ENCODE measurements around the gene C12orf57.

DNA sequence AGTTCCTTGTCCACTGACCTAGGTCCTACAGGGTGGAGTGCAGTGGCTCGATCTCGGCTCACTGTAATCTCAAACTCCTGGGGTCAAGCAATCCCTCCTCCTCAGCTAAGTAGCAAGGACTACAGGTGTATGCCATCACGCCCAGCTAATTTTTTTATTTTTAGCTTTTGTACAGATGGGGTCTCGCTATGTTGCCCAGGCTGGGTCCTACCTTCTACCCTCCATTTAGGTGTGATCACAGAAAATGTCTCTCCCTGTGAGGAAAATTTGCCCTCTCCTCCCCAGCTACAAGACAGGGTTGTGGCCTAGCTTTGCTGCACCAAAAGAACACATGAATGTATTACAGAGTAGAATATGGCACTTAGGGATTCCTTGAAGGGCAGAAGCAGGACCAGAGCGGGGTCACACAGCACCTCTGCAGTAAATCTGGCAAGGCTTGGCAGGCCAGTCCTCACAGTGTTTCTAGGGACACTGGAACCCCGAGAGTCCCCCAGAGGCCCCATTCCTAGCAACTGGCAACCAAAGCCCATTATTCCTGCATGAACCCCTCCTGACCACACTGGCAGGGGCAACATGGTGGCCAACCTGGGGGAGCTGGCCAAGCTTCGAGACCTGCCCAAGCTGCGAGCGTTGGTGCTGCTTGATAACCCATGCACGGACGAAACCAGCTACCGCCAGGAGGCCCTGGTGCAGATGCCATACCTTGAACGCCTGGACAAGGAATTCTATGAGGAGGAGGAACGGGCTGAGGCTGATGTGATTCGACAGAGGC lies 31.5 kb upstream of the C12orf57 start:
- TF ChIP-seq, protein P1, sequence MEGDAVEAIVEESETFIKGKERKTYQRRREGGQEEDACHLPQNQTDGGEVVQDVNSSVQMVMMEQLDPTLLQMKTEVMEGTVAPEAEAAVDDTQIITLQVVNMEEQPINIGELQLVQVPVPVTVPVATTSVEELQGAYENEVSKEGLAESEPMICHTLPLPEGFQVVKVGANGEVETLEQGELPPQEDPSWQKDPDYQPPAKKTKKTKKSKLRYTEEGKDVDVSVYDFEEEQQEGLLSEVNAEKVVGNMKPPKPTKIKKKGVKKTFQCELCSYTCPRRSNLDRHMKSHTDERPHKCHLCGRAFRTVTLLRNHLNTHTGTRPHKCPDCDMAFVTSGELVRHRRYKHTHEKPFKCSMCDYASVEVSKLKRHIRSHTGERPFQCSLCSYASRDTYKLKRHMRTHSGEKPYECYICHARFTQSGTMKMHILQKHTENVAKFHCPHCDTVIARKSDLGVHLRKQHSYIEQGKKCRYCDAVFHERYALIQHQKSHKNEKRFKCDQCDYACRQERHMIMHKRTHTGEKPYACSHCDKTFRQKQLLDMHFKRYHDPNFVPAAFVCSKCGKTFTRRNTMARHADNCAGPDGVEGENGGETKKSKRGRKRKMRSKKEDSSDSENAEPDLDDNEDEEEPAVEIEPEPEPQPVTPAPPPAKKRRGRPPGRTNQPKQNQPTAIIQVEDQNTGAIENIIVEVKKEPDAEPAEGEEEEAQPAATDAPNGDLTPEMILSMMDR (IDR thresholded peaks at IDR 0.05), result no peak
- TF ChIP-seq ZNF232 (CRISPR knock-in tag; IDR thresholded peaks at IDR 0.05), result no peak
- TF ChIP-seq, protein P2, sequence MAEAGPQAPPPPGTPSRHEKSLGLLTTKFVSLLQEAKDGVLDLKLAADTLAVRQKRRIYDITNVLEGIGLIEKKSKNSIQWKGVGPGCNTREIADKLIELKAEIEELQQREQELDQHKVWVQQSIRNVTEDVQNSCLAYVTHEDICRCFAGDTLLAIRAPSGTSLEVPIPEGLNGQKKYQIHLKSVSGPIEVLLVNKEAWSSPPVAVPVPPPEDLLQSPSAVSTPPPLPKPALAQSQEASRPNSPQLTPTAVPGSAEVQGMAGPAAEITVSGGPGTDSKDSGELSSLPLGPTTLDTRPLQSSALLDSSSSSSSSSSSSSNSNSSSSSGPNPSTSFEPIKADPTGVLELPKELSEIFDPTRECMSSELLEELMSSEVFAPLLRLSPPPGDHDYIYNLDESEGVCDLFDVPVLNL (CRISPR knock-in tag; IDR thresholded peaks at IDR 0.05; ENCODE audit: borderline replicate concordance, low read depth), result no peak
- TF ChIP-seq KAT7 (CRISPR knock-in tag; IDR thresholded peaks at IDR 0.05; ENCODE audit: borderline replicate concordance), result no peak
- TF ChIP-seq, protein P3, sequence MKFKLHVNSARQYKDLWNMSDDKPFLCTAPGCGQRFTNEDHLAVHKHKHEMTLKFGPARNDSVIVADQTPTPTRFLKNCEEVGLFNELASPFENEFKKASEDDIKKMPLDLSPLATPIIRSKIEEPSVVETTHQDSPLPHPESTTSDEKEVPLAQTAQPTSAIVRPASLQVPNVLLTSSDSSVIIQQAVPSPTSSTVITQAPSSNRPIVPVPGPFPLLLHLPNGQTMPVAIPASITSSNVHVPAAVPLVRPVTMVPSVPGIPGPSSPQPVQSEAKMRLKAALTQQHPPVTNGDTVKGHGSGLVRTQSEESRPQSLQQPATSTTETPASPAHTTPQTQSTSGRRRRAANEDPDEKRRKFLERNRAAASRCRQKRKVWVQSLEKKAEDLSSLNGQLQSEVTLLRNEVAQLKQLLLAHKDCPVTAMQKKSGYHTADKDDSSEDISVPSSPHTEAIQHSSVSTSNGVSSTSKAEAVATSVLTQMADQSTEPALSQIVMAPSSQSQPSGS (CRISPR knock-in tag; IDR thresholded peaks at IDR 0.05; ENCODE audit: borderline replicate concordance, low read depth), result no peak
- no peak for TF ChIP-seq TEAD1 (CRISPR knock-in tag; IDR thresholded peaks at IDR 0.05)
- TF ChIP-seq, protein P4, sequence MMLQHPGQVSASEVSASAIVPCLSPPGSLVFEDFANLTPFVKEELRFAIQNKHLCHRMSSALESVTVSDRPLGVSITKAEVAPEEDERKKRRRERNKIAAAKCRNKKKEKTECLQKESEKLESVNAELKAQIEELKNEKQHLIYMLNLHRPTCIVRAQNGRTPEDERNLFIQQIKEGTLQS (CRISPR knock-in tag; conservative IDR thresholded peaks at IDR 0.05), result no peak
- TF ChIP-seq, protein P5, sequence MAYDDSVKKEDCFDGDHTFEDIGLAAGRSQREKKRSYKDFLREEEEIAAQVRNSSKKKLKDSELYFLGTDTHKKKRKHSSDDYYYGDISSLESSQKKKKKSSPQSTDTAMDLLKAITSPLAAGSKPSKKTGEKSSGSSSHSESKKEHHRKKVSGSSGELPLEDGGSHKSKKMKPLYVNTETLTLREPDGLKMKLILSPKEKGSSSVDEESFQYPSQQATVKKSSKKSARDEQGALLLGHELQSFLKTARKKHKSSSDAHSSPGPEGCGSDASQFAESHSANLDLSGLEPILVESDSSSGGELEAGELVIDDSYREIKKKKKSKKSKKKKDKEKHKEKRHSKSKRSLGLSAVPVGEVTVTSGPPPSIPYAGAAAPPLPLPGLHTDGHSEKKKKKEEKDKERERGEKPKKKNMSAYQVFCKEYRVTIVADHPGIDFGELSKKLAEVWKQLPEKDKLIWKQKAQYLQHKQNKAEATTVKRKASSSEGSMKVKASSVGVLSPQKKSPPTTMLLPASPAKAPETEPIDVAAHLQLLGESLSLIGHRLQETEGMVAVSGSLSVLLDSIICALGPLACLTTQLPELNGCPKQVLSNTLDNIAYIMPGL (CRISPR knock-in tag; IDR thresholded peaks at IDR 0.05), result no peak
- TF ChIP-seq, protein P6, sequence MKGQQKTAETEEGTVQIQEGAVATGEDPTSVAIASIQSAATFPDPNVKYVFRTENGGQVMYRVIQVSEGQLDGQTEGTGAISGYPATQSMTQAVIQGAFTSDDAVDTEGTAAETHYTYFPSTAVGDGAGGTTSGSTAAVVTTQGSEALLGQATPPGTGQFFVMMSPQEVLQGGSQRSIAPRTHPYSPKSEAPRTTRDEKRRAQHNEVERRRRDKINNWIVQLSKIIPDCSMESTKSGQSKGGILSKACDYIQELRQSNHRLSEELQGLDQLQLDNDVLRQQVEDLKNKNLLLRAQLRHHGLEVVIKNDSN (CRISPR knock-in tag; IDR thresholded peaks at IDR 0.05), result no peak
- no peak for TF ChIP-seq CREB1 (CRISPR knock-in tag; IDR thresholded peaks at IDR 0.05)
- TF ChIP-seq, protein P7, sequence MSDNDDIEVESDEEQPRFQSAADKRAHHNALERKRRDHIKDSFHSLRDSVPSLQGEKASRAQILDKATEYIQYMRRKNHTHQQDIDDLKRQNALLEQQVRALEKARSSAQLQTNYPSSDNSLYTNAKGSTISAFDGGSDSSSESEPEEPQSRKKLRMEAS (CRISPR knock-in tag; IDR thresholded peaks at IDR 0.05), result no peak
- no peak for TF ChIP-seq JAZF1 (CRISPR knock-in tag; IDR thresholded peaks at IDR 0.05)
- TF ChIP-seq JUN (CRISPR knock-in tag; IDR thresholded peaks at IDR 0.05), result no peak
